IMR-90 (cell line): Measurements from ENCODE around the gene DHX57. TPM values are rescaled to one million over a fixed set of nuclear protein-coding genes. Genes with fewer than 3 reads are reported as not detected.

ENCODE experiments used
- ATAC-seq: fragments of 200-7000 bp; cut with Tn5 transposase; 2 replicates; pipeline ENCODE4 v1.9.1; 2020; ENCODE audit warnings: low read depth, mild to moderate bottlenecking, moderate library complexity
- BruUV-seq: library from RNA; stranded (reverse); fragments of 400-500 nt; replicated peaks from 2 replicates; lab custom pipeline; 2021; lab: Mats Ljungman, UMichigan
- CTCF ChIA-PET: fragments of 300-600 bp; formaldehyde crosslinking; extraction: SDS; loops from one replicate; lab custom pipeline; 2021; ENCODE audit warnings: antibody characterized with exemption; lab: Yijun Ruan, JAX
- POLR2A ChIA-PET: fragments of 300-600 bp; sonication (Branson Sonifier 250); formaldehyde crosslinking; loops from one replicate; lab custom pipeline; 2022; ENCODE audit warnings: antibody characterized with exemption; ENCODE audit not compliant: unreplicated experiment; lab: Charles Lee
- DNase-seq: peaks from one replicate; pipeline ENCODE4 v3.0.0; 2013
- H2AFZ ChIP-seq: replicated peaks from 2 replicates; pipeline ENCODE3; 2013; ENCODE audit warnings: low read length, mild to moderate bottlenecking; ENCODE audit not compliant: poor library complexity
- H2AK5ac ChIP-seq: 2 replicates; pipeline ENCODE4 v1.6.1; 2013; ENCODE audit warnings: low read depth, low read length, inconsistent platforms
- H2AK9ac ChIP-seq: replicated peaks from 2 replicates; pipeline ENCODE3; 2013; ENCODE audit warnings: mild to moderate bottlenecking, low read depth, low read length, moderate library complexity; ENCODE audit not compliant: poor library complexity
- H2BK120ac ChIP-seq: 2 replicates; pipeline ENCODE4 v1.6.1; 2013; ENCODE audit warnings: low read depth, low read length, inconsistent platforms
- H2BK15ac ChIP-seq: 3 replicates; pipeline ENCODE4 v1.6.1; 2013; ENCODE audit warnings: low read depth, low read length, inconsistent platforms
- H2BK20ac ChIP-seq: 2 replicates; pipeline ENCODE4 v1.6.1; 2013; ENCODE audit warnings: low read depth, mild to moderate bottlenecking, inconsistent platforms, low read length, moderate library complexity
- H2BK5ac ChIP-seq: 2 replicates; pipeline ENCODE4 v1.6.1; 2013; ENCODE audit warnings: mild to moderate bottlenecking, low read depth, low read length, inconsistent platforms; ENCODE audit not compliant: poor library complexity, severe bottlenecking
- H3K14ac ChIP-seq: replicated peaks from 2 replicates; pipeline ENCODE4 v1.6.1; 2013; ENCODE audit warnings: low read depth, low read length, inconsistent platforms
- H3K18ac ChIP-seq: 2 replicates; pipeline ENCODE4 v1.6.1; 2013; ENCODE audit warnings: low read depth, low read length, control low read depth
- H3K23ac ChIP-seq: 2 replicates; pipeline ENCODE4 v1.6.1; 2013; ENCODE audit warnings: low read depth, low read length, inconsistent platforms
- H3K27ac ChIP-seq: 2 replicates; pipeline ENCODE4 v1.5.1; 2013; ENCODE audit warnings: mild to moderate bottlenecking, control low read depth, low read length; ENCODE audit not compliant: insufficient read depth
- H3K27me3 ChIP-seq: 2 replicates; pipeline ENCODE4 v1.6.1; 2013; ENCODE audit warnings: low read length; ENCODE audit not compliant: control insufficient read depth, insufficient read depth
- H3K36me3 ChIP-seq: 2 replicates; pipeline ENCODE4 v1.6.1; 2013; ENCODE audit warnings: low read length, mixed read lengths; ENCODE audit not compliant: control insufficient read depth, insufficient read depth
- H3K4ac ChIP-seq: 2 replicates; pipeline ENCODE4 v1.6.1; 2013; ENCODE audit warnings: low read depth, low read length, inconsistent platforms
- H3K4me1 ChIP-seq: 2 replicates; pipeline ENCODE4 v1.6.1; 2013; ENCODE audit warnings: low read length, mixed read lengths; ENCODE audit not compliant: control insufficient read depth, insufficient read depth
- H3K4me2 ChIP-seq: 2 replicates; pipeline ENCODE4 v1.6.1; 2013; ENCODE audit warnings: low read depth, mild to moderate bottlenecking, control low read depth, low read length, moderate library complexity
- H3K4me3 ChIP-seq: 2 replicates; pipeline ENCODE4 v1.5.1; 2013; ENCODE audit warnings: low read depth, mild to moderate bottlenecking, control low read depth, low read length, moderate library complexity; ENCODE audit not compliant: insufficient read depth
- H3K56ac ChIP-seq: 2 replicates; pipeline ENCODE4 v1.6.1; 2013; ENCODE audit warnings: low read length, inconsistent platforms; ENCODE audit not compliant: insufficient read depth; ENCODE audit errors: extremely low read depth
- H3K79me1 ChIP-seq, 2 experiments: 2 replicates each; pipeline ENCODE4 v1.6.1; 2013; ENCODE audit warnings: low read length in 2 of 2, inconsistent platforms in 1 of 2, low read depth in 1 of 2
- H3K9ac ChIP-seq: 2 replicates; pipeline ENCODE4 v1.6.1; 2013; ENCODE audit warnings: low read depth, low read length, control low read depth
- H3K9me1 ChIP-seq: 2 replicates; pipeline ENCODE4 v1.6.1; 2013; ENCODE audit warnings: low read length, inconsistent platforms; ENCODE audit not compliant: insufficient read depth
- H3K9me3 ChIP-seq: 2 replicates; pipeline ENCODE4 v1.6.1; 2013; ENCODE audit warnings: low read length; ENCODE audit not compliant: control insufficient read depth, insufficient read depth
- H4K20me1 ChIP-seq: 2 replicates; pipeline ENCODE4 v1.6.1; 2013; ENCODE audit warnings: low read length, inconsistent platforms; ENCODE audit not compliant: insufficient read depth
- H4K5ac ChIP-seq: 2 replicates; pipeline ENCODE4 v1.6.1; 2013; ENCODE audit warnings: mild to moderate bottlenecking, low read depth, low read length, control low read depth
- H4K8ac ChIP-seq, 2 experiments: 2 replicates each; pipeline ENCODE4 v1.6.1; 2013; ENCODE audit warnings: low read depth in 2 of 2, low read length in 2 of 2, control low read depth in 1 of 2, inconsistent platforms in 1 of 2
- H4K91ac ChIP-seq: 2 replicates; pipeline ENCODE4 v1.6.1; 2013; ENCODE audit warnings: low read depth, low read length, inconsistent platforms; ENCODE audit not compliant: insufficient read depth
- FOS ChIP-seq: fragments of 150-350 bp; IDR thresholded peaks from 2 replicates; pipeline ENCODE4 v1.6.1; 2016; ENCODE audit warnings: low read depth, low read length
- POLR2A ChIP-seq: IDR thresholded peaks from 2 replicates; pipeline ENCODE4 v1.6.1; 2012; ENCODE audit warnings: mild to moderate bottlenecking, low read depth, low read length
- RCOR1 ChIP-seq: IDR thresholded peaks from 2 replicates; pipeline ENCODE4 v1.6.1; 2012; ENCODE audit warnings: mild to moderate bottlenecking, low read length, improper control_type of control experiment; ENCODE audit not compliant: insufficient replicate concordance
- dilution Hi-C: fragments of 300-500 bp; cut with HindIII; formaldehyde crosslinking; loops from one replicate; pipeline ENCODE4 v1.14.3; 2018; ENCODE audit warnings: low sequenced_read_pairs; ENCODE audit not compliant: unreplicated experiment
- in situ Hi-C: fragments of 300-500 bp; cut with MboI; formaldehyde crosslinking; loops from 3 replicates; pipeline ENCODE4 v1.14.3; 2019; ENCODE audit warnings: low sequenced_read_pairs, inconsistent platforms, mixed read lengths
- intact Hi-C: fragments of 100-400 bp; cut with micrococcal nuclease; formaldehyde crosslinking; loops from 2 replicates; pipeline ENCODE4 v1.10.0; 2022
- polyA plus RNA-seq, 3 experiments: library from polyadenylated mRNA; depleted of rRNA; stranded (reverse); fragments of >200 nt; gene quantifications; 2 replicates each; pipeline ENCODE4 v1.2.3, GENCODE V29; 2012; ENCODE audit warnings: low replicate concordance in 1 of 3
- total RNA-seq: library from RNA; depleted of rRNA; stranded (reverse); fragments of >200 nt; gene quantifications from 2 replicates; pipeline ENCODE4 v1.2.3, GENCODE V29; 2012

Gene DHX57
- total and polyA plus RNA-seq, 2 of the 4 experiments (the other 2 are of a cell fraction): 9.5 to 24.4 TPM

GRCh38 chr2:38862476-38862875 lies 13.3 kb downstream of the DHX57 start:
- Histone ChIP-seq H3K27me3 (no peaks in the 10 kb centered on the region), H2BK5ac (no peak overlapping the region), H3K18ac (no peak overlapping the region), H3K9ac (no peak overlapping the region), H4K5ac (no peak overlapping the region), H3K27ac (no peak overlapping the region), H2AK9ac (no peak overlapping the region), H3K4ac (no peak overlapping the region), H3K9me3 (no peaks in the 10 kb centered on the region), H4K20me1 (no peaks in the 10 kb centered on the region), H3K56ac (no peak overlapping the region), H3K4me1 (0 out of 2 replicates have a peak, but pooled peaks cover 1% of the 10 kb centered on the region), H2BK15ac (no peak overlapping the region), H2BK20ac (no peak overlapping the region), H3K79me1 (peaks cover 3 to 8% of the 10 kb centered on the region in 2 experiments), H3K36me3 (peaks cover 17% of the 10 kb centered on the region), H3K9me1 (no peaks in the 10 kb centered on the region), H4K8ac (no peak overlapping the region), H4K91ac (no peak overlapping the region), H2AK5ac (no peak overlapping the region), H2BK120ac (no peak overlapping the region), H3K23ac (no peak overlapping the region), H3K14ac (no peak overlapping the region), H3K4me3 (no peak overlapping the region), H2AFZ (no peak overlapping the region), H3K4me2 (no peak overlapping the region)
- in situ Hi-C loops (no loop called here), intact Hi-C loops (no loop called here), dilution Hi-C loops (no loop called here)
- CTCF ChIA-PET: no interaction called here
- ATAC-seq (no peak), DNase-seq (no peak)
- TF ChIP-seq RCOR1 (no peak), FOS (no peak), POLR2A (no peak)
- POLR2A ChIA-PET: no interaction called here
- BruUV-seq: no TSS peak
